DMS 273 (cell line): Measurements from ENCODE around the gene FFAR1.

ENCODE experiments used
- DNase-seq: peaks from one replicate; lab custom pipeline; 2025; ENCODE audit not compliant: unreplicated experiment; lab: John Stamatoyannopoulos, UW

FFAR1 gene

DNA sequence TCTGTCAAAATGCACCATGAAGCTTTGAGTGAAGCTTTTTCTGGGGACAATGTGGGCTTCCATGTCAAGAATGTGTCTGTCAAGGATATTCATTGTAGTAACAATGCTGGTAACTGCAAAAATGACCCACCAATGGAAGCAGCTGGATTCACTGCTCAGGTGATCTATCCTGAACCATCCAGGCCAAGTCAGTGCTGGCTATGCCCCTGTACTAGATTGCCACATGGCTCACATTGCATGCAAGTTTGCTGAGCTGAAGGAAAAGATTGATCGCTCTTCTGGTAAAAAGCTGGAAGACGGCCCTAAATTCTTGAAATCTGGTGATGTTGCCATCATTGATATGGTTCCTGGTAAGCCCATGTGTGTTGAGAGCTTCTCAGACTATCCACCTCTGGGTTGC, 35.8 kb downstream of the FFAR1 start:
- no peak for DNase-seq

DNA sequence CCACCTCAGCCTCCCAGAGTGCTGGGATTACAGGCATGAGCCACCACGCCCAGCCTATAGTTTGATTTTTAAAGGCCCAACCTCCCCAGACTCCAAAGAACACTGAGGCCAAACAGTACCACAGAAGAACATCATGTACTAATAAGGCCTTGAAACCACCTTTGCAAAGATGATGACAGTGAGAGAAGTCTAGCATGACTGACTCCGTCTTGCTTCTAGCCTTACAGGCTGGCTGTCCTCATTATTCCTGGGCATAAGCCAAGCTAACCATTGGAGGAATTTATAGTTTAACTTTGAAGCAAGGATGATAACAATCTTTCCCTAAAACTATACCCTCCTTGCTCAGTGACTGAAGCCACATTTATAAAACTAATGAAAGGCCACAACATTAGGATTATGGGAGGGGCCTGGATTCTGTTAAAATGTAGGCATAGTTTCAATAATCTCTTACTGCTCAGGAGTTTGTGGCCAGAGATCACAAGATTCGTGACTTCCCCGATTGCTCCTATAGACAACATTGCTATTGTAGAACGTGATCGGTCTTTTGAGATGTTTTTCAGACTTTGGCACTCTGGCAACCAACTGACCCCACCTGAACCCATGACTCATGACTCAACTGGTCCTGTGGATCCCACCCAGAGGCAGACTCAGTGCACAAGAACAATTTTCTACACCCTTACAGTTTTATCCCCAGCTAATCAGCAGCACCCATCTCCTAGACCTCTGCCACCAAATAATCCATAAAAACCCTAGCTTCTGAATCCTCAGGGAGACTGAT, 40.8 kb downstream of the FFAR1 start:
- no peak for DNase-seq

DNA sequence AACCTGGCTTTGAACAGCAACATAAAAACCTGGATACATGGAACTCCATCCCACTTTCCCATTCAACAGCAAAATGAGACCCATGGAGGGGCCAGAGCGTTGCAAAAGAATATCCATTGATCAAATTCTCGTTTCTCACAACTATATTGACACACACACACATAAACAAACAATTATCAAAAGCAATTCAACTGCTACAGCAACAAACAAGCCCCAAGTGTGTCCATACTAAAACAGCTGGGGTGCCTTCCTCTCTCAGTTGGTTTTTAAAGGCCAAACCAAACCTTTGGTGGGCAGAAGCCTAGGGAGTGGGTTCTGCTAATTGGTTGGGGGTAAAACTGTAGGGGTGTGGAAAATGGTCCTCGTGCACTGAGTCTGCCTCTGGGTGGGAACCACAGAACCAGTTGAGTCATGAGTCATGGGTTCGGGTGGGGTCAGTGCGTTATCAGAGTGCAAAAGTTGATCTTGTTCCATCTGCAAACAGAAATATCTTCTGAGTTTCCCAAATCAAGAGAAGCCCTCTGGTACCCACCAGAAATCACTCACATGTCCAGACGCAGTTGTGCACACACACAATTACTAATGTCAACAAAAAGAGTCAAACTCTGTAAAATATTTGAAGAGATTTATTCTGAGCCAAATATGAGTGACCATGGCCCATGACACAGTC, 41.6 kb downstream of the FFAR1 start:
- DNase-seq, result no peak

DNA sequence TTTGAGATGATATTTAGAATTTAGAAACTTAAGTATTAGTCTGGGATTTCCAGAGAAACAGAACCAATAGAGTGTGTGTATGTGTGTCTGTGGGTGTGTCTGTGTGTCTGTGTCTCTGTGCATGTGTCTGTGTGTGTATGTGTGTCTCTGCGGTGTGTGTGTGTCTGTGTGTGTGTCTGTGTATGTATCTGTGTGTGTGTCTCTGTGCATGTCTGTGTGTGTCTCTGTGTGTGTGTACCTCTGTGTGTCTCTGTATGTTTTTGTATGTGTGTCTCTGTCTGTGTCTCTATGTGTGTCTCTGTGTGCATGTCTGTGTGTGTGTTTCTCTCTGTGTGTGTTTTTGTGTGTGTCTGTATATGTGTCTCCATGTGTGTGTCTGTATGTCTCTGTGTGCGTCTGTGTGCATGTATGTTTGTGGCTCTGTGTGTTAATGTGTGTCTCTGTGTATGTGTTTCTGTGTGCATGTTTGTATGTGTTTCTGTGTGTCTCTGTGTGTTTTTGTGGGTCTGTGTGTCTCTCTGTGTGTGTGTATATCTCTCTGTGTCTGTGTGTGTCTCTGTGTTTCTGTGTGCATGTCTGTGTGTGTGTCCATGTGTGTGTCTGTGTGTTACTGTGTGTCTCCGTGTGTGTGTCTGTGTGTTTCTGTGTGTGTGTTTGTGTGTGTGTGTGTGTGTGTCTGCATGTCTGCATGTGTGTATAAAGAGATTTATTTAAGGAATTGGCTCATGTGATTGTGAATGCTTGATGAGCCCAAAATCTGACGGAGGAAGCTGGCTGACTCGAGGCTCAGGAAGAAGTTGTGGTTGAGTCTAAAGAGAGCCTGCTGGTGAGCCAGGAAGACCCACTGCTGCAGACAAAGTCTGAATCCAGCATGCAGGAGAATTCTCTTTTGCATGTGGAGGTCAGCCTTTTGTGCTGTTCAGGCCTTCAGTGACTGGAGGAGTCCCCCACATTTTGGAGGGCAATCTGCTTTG, 45.3 kb downstream of the FFAR1 start:
- no peak for DNase-seq

DNA sequence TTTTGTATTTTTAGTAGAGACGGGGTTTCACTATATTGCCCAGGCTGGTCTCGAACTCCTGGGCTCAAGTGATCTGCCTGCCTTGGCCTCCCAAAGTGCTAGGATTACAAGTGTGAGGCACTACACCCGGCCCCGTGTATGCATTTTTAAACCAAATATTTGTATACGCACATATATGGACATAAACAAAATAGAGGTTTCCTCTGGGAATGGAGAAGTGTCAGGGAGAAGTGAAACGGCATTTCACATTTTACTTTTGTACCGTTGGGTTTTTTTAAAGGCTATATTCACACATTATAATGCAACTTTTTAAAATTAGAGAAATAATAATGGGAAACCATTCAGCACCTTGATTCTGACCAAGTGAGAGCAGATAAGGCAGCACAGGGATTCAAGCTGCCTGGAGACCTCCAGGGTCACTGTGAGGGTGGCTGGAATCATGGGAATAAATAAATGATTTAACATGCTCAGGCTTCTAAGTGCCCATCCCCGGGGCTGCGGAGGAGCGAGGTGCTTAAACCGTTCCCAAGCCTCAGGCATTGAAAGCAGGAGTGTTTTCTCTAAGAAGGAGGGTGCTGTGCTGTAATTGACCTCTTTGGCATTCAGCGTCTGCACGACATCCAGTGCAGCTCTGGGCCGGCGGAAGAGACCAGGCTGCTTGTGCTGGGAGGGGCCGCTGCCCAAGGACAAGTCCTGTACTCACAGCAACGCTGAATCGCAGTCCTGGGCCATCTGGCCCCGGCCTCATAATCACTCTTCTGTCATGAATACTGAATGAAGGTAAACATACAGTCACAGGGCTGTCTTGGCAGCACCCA, 47.9 kb downstream of the FFAR1 start:
- DNase-seq, result peak; percentile 90

DNA sequence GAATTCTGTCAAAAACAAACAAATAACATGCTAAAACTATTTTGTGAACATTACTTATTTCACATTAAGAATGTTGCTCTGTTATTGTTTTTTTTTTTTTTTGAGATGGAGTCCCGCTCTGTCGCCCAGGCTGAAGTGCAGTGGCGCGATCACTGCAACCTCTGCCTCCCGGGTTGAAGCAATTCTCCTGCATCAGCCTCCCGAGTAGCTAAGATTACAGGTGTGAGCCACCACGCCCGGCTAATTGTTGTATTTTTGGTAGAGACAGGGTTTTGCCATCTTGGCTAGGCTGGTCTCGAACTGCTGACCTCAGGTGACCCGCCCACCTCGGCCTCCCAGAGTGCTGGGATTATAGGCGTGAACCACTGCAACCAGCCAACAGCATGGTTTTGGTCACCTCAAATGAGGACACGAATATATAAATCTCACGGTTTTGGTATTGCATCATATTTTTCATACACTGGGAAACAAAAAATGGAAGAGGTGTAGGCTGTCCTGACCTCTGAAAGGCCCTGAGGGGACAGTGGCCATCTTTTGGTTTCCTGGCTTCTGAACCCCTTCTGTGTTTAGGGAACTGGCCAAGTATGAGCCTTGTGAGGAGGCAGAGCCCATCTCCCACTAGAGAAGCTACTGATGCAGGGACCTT, 48.7 kb downstream of the FFAR1 start:
- no peak for DNase-seq

DNA sequence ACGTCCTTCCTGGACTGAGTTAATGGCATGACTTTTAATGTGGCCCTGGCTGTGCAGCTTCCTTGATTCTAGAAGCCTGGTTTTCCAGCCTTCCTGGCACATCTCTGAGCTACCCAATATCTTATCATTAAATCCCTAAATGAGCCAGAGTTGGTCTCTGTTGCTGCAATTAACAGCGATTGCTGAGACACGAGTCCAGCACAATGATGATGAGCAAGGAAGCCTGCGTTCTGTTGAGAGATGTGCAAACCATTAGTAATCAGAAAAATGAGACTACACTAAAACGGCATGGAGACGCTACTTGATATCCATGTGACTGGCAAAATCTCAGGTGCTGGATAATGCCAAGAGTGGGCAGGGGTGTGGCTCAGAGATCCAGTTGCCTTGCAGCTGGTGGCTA, 49.4 kb downstream of the FFAR1 start:
- peak; percentile 49 for DNase-seq
